ENCODE measurements around the gene DHDH. TPM values are rescaled to one million over a fixed set of nuclear protein-coding genes. Genes with fewer than 3 reads are reported as not detected.
A peak's percentile ranks its signal among the peaks of the same experiment; 100 is the strongest.

The DHDH gene
- total and polyA plus RNA-seq, 2 experiments from 2014 or later: 0.69 to 4.7 TPM

DNA sequence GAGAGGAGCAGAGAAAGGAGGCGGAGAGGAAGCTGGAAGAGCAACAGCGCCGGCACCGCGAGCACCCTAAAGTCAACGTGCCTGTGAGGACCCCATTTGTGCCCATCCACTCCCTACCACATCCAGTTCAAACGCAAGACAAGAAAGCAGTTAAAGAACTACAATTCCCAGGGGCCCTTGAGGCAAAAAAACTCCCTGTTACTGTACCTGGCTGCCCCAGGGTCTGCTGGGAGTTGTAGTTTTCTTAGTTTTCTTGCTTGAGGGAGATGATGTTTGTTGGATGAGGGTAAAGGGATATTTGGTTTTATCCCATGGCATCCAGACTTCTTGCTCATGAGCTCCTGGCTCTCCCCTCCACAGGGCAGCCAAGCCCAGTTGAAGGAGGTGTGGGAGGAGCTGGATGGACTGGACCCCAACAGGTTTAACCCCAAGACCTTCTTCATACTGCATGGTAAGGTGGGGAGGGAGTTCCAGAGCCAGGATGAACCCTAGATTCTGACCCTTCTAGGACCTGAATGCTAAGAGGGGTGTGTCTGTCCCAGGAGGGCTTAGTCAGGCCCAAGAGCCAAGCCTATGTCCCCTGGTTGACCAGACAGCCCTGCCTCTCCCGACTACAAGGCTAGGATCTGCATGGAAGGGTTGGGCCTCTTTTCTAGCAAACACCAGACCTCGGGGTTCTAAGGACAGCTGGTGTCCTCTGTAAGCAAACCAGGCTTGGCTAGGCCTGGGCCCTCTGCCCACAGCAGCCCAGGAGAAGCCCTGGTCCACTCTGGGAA is 20.2 kb upstream of the DHDH start (continued):
- TF ChIP-seq CTCF (conservative IDR thresholded peaks at IDR 0.05; ENCODE audit: low read depth in 2 of 2) (no peak), ZNF114 (CRISPR knock-in tag; IDR thresholded peaks at IDR 0.05) (no peak), POLR2AphosphoS5 (IDR thresholded peaks at IDR 0.05; ENCODE audit: low read depth) (no peak), JUNB (IDR thresholded peaks at IDR 0.05; ENCODE audit: unreplicated experiment) (no peak)
- TF ChIP-seq, protein P1, sequence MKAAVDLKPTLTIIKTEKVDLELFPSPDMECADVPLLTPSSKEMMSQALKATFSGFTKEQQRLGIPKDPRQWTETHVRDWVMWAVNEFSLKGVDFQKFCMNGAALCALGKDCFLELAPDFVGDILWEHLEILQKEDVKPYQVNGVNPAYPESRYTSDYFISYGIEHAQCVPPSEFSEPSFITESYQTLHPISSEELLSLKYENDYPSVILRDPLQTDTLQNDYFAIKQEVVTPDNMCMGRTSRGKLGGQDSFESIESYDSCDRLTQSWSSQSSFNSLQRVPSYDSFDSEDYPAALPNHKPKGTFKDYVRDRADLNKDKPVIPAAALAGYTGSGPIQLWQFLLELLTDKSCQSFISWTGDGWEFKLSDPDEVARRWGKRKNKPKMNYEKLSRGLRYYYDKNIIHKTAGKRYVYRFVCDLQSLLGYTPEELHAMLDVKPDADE (IDR thresholded peaks at IDR 0.05): peak; percentile 95

- Histone ChIP-seq H4K20me1 (replicated peaks; ENCODE audit: insufficient read depth) (peaks cover 3% of the 10 kb centered on the region), H3K4me2 (no peak overlapping the region), H3K4me3 (no peak overlapping the region), H3K4me1 (ENCODE audit: insufficient read depth) (no peaks in the 10 kb centered on the region), H3K27me3 (ENCODE audit: insufficient read depth) (no peaks in the 10 kb centered on the region), H3K79me2 (replicated peaks; ENCODE audit: insufficient read depth) (no peaks in the 10 kb centered on the region), H3F3A (replicated peaks; ENCODE audit: low read depth) (0 out of 2 replicates have a peak, but pooled peaks cover 11% of the 10 kb centered on the region), H3K27ac (ENCODE audit: low read depth) (no peak overlapping the region), H2AFZ (no peak overlapping the region), H3K36me3 (ENCODE audit: insufficient read depth) (peaks cover 17% of the 10 kb centered on the region), H3K9me2 (ENCODE audit: insufficient read depth) (no peaks in the 10 kb centered on the region)
- Mint-ChIP-seq H3K27me3 (ENCODE audit: insufficient read depth, low read depth, poor library complexity) (peaks cover 3% of the 10 kb centered on the region), H3K27ac (no peak overlapping the region), H3K4me1 (no peaks in the 10 kb centered on the region), H3K36me3 (ENCODE audit: low read depth) (peaks cover 54% of the 10 kb centered on the region), H3K9me3 (no peaks in the 10 kb centered on the region), H3K4me3 (no peak overlapping the region)
- DNase-seq (ENCODE audit: low spot score): no peak
- no peak for ATAC-seq
- TF ChIP-seq CTCF (conservative IDR thresholded peaks at IDR 0.05; ENCODE audit: low read depth in 2 of 2): no peak
- no peak for TF ChIP-seq NANOG (IDR thresholded peaks at IDR 0.05; ENCODE audit: borderline replicate concordance)
- TF ChIP-seq ZNF331 (CRISPR knock-in tag; IDR thresholded peaks at IDR 0.05; ENCODE audit: low read depth): no peak
- TF ChIP-seq, protein P2, sequence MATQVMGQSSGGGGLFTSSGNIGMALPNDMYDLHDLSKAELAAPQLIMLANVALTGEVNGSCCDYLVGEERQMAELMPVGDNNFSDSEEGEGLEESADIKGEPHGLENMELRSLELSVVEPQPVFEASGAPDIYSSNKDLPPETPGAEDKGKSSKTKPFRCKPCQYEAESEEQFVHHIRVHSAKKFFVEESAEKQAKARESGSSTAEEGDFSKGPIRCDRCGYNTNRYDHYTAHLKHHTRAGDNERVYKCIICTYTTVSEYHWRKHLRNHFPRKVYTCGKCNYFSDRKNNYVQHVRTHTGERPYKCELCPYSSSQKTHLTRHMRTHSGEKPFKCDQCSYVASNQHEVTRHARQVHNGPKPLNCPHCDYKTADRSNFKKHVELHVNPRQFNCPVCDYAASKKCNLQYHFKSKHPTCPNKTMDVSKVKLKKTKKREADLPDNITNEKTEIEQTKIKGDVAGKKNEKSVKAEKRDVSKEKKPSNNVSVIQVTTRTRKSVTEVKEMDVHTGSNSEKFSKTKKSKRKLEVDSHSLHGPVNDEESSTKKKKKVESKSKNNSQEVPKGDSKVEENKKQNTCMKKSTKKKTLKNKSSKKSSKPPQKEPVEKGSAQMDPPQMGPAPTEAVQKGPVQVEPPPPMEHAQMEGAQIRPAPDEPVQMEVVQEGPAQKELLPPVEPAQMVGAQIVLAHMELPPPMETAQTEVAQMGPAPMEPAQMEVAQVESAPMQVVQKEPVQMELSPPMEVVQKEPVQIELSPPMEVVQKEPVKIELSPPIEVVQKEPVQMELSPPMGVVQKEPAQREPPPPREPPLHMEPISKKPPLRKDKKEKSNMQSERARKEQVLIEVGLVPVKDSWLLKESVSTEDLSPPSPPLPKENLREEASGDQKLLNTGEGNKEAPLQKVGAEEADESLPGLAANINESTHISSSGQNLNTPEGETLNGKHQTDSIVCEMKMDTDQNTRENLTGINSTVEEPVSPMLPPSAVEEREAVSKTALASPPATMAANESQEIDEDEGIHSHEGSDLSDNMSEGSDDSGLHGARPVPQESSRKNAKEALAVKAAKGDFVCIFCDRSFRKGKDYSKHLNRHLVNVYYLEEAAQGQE (IDR thresholded peaks at IDR 0.05; ENCODE audit: unreplicated experiment): no peak
- TF ChIP-seq, protein P3, sequence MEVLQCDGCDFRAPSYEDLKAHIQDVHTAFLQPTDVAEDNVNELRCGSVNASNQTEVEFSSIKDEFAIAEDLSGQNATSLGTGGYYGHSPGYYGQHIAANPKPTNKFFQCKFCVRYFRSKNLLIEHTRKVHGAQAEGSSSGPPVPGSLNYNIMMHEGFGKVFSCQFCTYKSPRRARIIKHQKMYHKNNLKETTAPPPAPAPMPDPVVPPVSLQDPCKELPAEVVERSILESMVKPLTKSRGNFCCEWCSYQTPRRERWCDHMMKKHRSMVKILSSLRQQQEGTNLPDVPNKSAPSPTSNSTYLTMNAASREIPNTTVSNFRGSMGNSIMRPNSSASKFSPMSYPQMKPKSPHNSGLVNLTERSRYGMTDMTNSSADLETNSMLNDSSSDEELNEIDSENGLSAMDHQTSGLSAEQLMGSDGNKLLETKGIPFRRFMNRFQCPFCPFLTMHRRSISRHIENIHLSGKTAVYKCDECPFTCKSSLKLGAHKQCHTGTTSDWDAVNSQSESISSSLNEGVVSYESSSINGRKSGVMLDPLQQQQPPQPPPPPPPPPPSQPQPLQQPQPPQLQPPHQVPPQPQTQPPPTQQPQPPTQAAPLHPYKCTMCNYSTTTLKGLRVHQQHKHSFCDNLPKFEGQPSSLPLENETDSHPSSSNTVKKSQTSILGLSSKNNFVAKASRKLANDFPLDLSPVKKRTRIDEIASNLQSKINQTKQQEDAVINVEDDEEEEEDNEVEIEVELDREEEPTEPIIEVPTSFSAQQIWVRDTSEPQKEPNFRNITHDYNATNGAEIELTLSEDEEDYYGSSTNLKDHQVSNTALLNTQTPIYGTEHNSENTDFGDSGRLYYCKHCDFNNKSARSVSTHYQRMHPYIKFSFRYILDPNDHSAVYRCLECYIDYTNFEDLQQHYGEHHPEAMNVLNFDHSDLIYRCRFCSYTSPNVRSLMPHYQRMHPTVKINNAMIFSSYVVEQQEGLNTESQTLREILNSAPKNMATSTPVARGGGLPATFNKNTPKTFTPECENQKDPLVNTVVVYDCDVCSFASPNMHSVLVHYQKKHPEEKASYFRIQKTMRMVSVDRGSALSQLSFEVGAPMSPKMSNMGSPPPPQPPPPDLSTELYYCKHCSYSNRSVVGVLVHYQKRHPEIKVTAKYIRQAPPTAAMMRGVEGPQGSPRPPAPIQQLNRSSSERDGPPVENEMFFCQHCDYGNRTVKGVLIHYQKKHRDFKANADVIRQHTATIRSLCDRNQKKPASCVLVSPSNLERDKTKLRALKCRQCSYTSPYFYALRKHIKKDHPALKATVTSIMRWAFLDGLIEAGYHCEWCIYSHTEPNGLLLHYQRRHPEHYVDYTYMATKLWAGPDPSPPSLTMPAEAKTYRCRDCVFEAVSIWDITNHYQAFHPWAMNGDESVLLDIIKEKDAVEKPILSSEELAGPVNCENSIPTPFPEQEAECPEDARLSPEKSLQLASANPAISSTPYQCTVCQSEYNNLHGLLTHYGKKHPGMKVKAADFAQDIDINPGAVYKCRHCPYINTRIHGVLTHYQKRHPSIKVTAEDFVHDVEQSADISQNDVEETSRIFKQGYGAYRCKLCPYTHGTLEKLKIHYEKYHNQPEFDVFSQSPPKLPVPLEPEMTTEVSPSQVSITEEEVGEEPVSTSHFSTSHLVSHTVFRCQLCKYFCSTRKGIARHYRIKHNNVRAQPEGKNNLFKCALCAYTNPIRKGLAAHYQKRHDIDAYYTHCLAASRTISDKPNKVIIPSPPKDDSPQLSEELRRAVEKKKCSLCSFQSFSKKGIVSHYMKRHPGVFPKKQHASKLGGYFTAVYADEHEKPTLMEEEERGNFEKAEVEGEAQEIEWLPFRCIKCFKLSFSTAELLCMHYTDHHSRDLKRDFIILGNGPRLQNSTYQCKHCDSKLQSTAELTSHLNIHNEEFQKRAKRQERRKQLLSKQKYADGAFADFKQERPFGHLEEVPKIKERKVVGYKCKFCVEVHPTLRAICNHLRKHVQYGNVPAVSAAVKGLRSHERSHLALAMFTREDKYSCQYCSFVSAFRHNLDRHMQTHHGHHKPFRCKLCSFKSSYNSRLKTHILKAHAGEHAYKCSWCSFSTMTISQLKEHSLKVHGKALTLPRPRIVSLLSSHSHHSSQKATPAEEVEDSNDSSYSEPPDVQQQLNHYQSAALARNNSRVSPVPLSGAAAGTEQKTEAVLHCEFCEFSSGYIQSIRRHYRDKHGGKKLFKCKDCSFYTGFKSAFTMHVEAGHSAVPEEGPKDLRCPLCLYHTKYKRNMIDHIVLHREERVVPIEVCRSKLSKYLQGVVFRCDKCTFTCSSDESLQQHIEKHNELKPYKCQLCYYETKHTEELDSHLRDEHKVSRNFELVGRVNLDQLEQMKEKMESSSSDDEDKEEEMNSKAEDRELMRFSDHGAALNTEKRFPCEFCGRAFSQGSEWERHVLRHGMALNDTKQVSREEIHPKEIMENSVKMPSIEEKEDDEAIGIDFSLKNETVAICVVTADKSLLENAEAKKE (CRISPR knock-in tag; IDR thresholded peaks at IDR 0.05): no peak
Observed at GRCh38 chr19:48914181-48914580, 19.3 kb upstream of the DHDH start.

Measured in GM23338 (cell line).